ENCODE measurements around the gene RNASET2. TPM values are rescaled to one million over a fixed set of nuclear protein-coding genes. Genes with fewer than 3 reads are reported as not detected.

RNASET2 gene
- total and polyA plus RNA-seq, 4 donors, result 55.2 to 92.1 (median 77.8) TPM

- Histone ChIP-seq H3K9me3 (ENCODE audit: control insufficient read depth in 4 of 4, insufficient read depth in 3 of 4, low read length in 3 of 4) (no peaks in the 10 kb centered on the region), H3K27ac (ENCODE audit: low read depth in 1 of 2, low read length in 1 of 2) (no peak overlapping the region), H3K9ac (ENCODE audit: insufficient read depth in 1 of 2, low read length in 2 of 2) (no peak overlapping the region), H3K4me3 (no peak overlapping the region), H3K4me1 (ENCODE audit: control insufficient read depth in 5 of 5, insufficient read depth in 5 of 5, low read length in 5 of 5) (no peaks in the 10 kb centered on the region), H3K27me3 (ENCODE audit: control insufficient read depth in 3 of 3, insufficient read depth in 3 of 3, low read length in 2 of 3) (no peaks in the 10 kb centered on the region), H3K36me3 (ENCODE audit: control insufficient read depth in 4 of 4, insufficient read depth in 4 of 4, low read length in 4 of 4) (no peaks in the 10 kb centered on the region)
- peak; percentile 64 for TF ChIP-seq CTCF (IDR thresholded peaks at IDR 0.05; ENCODE audit: control extremely low read depth, extremely low read depth)
- ATAC-seq (ENCODE audit: insufficient read depth, low FRiP score) (no peak), DNase-seq (peak in 2 of 3 donors; percentile 13 to 39)
- 57 to 59% methylated on average over 9 to 10 of the region's 10 CpGs for WGBS, 2 donors
These were observed 33.2 kb upstream of the RNASET2 start for GRCh38 chr6:166989427-166990032.

- Histone ChIP-seq H3K27ac (ENCODE audit: low read depth in 1 of 2, low read length in 1 of 2) (no peak overlapping the region), H3K4me1 (ENCODE audit: control insufficient read depth in 5 of 5, insufficient read depth in 5 of 5, low read length in 5 of 5) (no peaks in the 10 kb centered on the region), H3K9me3 (ENCODE audit: control insufficient read depth in 4 of 4, insufficient read depth in 3 of 4, low read length in 3 of 4) (no peaks in the 10 kb centered on the region), H3K27me3 (ENCODE audit: control insufficient read depth in 3 of 3, insufficient read depth in 3 of 3, low read length in 2 of 3) (no peaks in the 10 kb centered on the region), H3K36me3 (ENCODE audit: control insufficient read depth in 4 of 4, insufficient read depth in 4 of 4, low read length in 4 of 4) (no peaks in the 10 kb centered on the region), H3K9ac (ENCODE audit: insufficient read depth in 1 of 2, low read length in 2 of 2) (no peak overlapping the region), H3K4me3 (no peak overlapping the region)
- DNase-seq, result no peak
- TF ChIP-seq CTCF (IDR thresholded peaks at IDR 0.05; ENCODE audit: control extremely low read depth, extremely low read depth), result no peak
- no peak for ATAC-seq (ENCODE audit: insufficient read depth, low FRiP score)
- 86 to 87% methylated on average over 3 of the region's 3 CpGs for WGBS, 2 donors
These were observed 32.4 kb upstream of the RNASET2 start for GRCh38 chr6:166988674-166989201.

GRCh38 chr6:166987930-166988329 is 31.6 kb upstream of the RNASET2 start:
- TF ChIP-seq CTCF (IDR thresholded peaks at IDR 0.05; ENCODE audit: control extremely low read depth, extremely low read depth), result no peak
- DNase-seq (no peak), ATAC-seq (ENCODE audit: insufficient read depth, low FRiP score) (no peak)
- no peak overlapping the region for H3K4me3 ChIP-seq
- no peak overlapping the region for H3K27ac ChIP-seq (ENCODE audit: low read depth in 1 of 2, low read length in 1 of 2)
- no peaks in the 10 kb centered on the region for H3K9me3 ChIP-seq (ENCODE audit: control insufficient read depth in 4 of 4, insufficient read depth in 3 of 4, low read length in 3 of 4)
- no peaks in the 10 kb centered on the region for H3K36me3 ChIP-seq (ENCODE audit: control insufficient read depth in 4 of 4, insufficient read depth in 4 of 4, low read length in 4 of 4)
- H3K27me3 ChIP-seq (ENCODE audit: control insufficient read depth in 3 of 3, insufficient read depth in 3 of 3, low read length in 2 of 3), result no peaks in the 10 kb centered on the region
- no peak overlapping the region for H3K9ac ChIP-seq (ENCODE audit: insufficient read depth in 1 of 2, low read length in 2 of 2)
- H3K4me1 ChIP-seq (ENCODE audit: control insufficient read depth in 5 of 5, insufficient read depth in 5 of 5, low read length in 5 of 5), result no peaks in the 10 kb centered on the region
- WGBS, 2 donors, result 86 to 87% methylated on average over 3 of the region's 3 CpGs

- WGBS, 2 donors, result 64 to 79% methylated on average over 6 of the region's 6 CpGs
- Histone ChIP-seq H3K27me3 (ENCODE audit: control insufficient read depth in 3 of 3, insufficient read depth in 3 of 3, low read length in 2 of 3) (no peaks in the 10 kb centered on the region), H3K4me1 (ENCODE audit: control insufficient read depth in 5 of 5, insufficient read depth in 5 of 5, low read length in 5 of 5) (no peaks in the 10 kb centered on the region), H3K9ac (ENCODE audit: insufficient read depth in 1 of 2, low read length in 2 of 2) (no peak overlapping the region), H3K9me3 (ENCODE audit: control insufficient read depth in 4 of 4, insufficient read depth in 3 of 4, low read length in 3 of 4) (no peaks in the 10 kb centered on the region), H3K36me3 (ENCODE audit: control insufficient read depth in 4 of 4, insufficient read depth in 4 of 4, low read length in 4 of 4) (no peaks in the 10 kb centered on the region), H3K4me3 (no peak overlapping the region), H3K27ac (ENCODE audit: low read depth in 1 of 2, low read length in 1 of 2) (no peak overlapping the region)
- no peak for DNase-seq
- ATAC-seq (ENCODE audit: insufficient read depth, low FRiP score), result no peak
- TF ChIP-seq CTCF (IDR thresholded peaks at IDR 0.05; ENCODE audit: control extremely low read depth, extremely low read depth), result no peak
These were observed 31.1 kb upstream of the RNASET2 start for GRCh38 chr6:166987448-166987847.
